HL-60 (cell line): Measurements from ENCODE around the gene GIGYF1.

Source experiments
- CTCF ChIP-seq: IDR thresholded peaks from one replicate; pipeline ENCODE4 v1.5.1; 2011; ENCODE audit warnings: low read length, control low read depth, inconsistent platforms; ENCODE audit not compliant: insufficient read depth
- POLR2AphosphoS5 ChIP-seq: IDR thresholded peaks from 2 replicates; pipeline ENCODE4 v1.6.1; 2012; ENCODE audit warnings: low read depth
- REST ChIP-seq: IDR thresholded peaks from 2 replicates; pipeline ENCODE4 v1.6.1; 2012; ENCODE audit warnings: low read depth; ENCODE audit not compliant: insufficient replicate concordance

GRCh38 chr7:100682991-100683658 is 10.9 kb downstream of the GIGYF1 start:
- TF ChIP-seq CTCF: no peak
- TF ChIP-seq POLR2AphosphoS5: no peak
- no peak for TF ChIP-seq REST
